ENCODE results near the gene APELA. TPM values are rescaled to one million over a fixed set of nuclear protein-coding genes. Genes with fewer than 3 reads are reported as not detected.
A peak's percentile ranks its signal among the peaks of the same experiment; 100 is the strongest.

Gene APELA
- total and polyA plus RNA-seq, 2 experiments from 2014 or later, result not detected

GRCh38 chr4:164943192-164943591, 66.2 kb downstream of the APELA start:
- DNase-seq, result no peak
- Histone ChIP-seq H3K9me2 (ENCODE audit: insufficient read depth) (no peaks in the 10 kb centered on the region), H2AFZ (no peak overlapping the region), H3K79me2 (ENCODE audit: insufficient read depth) (no peaks in the 10 kb centered on the region), H3K36me3 (ENCODE audit: low read depth) (no peaks in the 10 kb centered on the region), H3K9me3 (ENCODE audit: low read depth) (no peaks in the 10 kb centered on the region), H3F3A (ENCODE audit: insufficient read depth) (no peaks in the 10 kb centered on the region), H3K9ac (no peak overlapping the region), H3K27me3 (replicated peaks; ENCODE audit: insufficient read depth) (no peaks in the 10 kb centered on the region), H3K4me3 (no peak overlapping the region), H3K27ac (no peak overlapping the region), H3K4me1 (ENCODE audit: insufficient read depth) (no peaks in the 10 kb centered on the region), H3K4me2 (ENCODE audit: unreplicated experiment) (no peak overlapping the region), H4K20me1 (ENCODE audit: insufficient read depth) (no peaks in the 10 kb centered on the region)
- WGBS, 2 experiments (ENCODE audit: low coverage in 1 of 2, low lambda C conversion rate in 2 of 2, missing lambda C conversion rate in 2 of 2), result 6% methylated on average over 9 of the region's 9 CpGs
- no peak for TF ChIP-seq EZH2phosphoT487 (IDR thresholded peaks at IDR 0.05; ENCODE audit: insufficient read depth, low read depth)
- TF ChIP-seq EZH2 (IDR thresholded peaks at IDR 0.05; ENCODE audit: insufficient read depth, poor library complexity, severe bottlenecking), result no peak
- in situ Hi-C loops (cut with MboI), result no loop called here

- 0 out of 2 replicates have a peak overlapping the region, but pooled peaks have one; percentile 29 for H2AFZ ChIP-seq
- H3K36me3 ChIP-seq (ENCODE audit: low read depth), result no peaks in the 10 kb centered on the region
- H3F3A ChIP-seq (ENCODE audit: insufficient read depth), result no peaks in the 10 kb centered on the region
- H3K27me3 ChIP-seq (replicated peaks; ENCODE audit: insufficient read depth), result no peaks in the 10 kb centered on the region
- no peak for TF ChIP-seq EZH2phosphoT487 (IDR thresholded peaks at IDR 0.05; ENCODE audit: insufficient read depth, low read depth)
- TF ChIP-seq EZH2 (IDR thresholded peaks at IDR 0.05; ENCODE audit: insufficient read depth, poor library complexity, severe bottlenecking), result no peak
- WGBS, 2 experiments (ENCODE audit: low coverage in 1 of 2, low lambda C conversion rate in 2 of 2, missing lambda C conversion rate in 2 of 2), result 40 to 41% methylated on average over 5 of the region's 5 CpGs
- H3K4me1 ChIP-seq (ENCODE audit: insufficient read depth), result no peaks in the 10 kb centered on the region
- in situ Hi-C loops (cut with MboI), result no loop called here
- H3K9me2 ChIP-seq (ENCODE audit: insufficient read depth), result no peaks in the 10 kb centered on the region
- no peak for DNase-seq
- no peak overlapping the region for H3K4me2 ChIP-seq (ENCODE audit: unreplicated experiment)
- H3K27ac ChIP-seq, result no peak overlapping the region
- no peaks in the 10 kb centered on the region for H3K79me2 ChIP-seq (ENCODE audit: insufficient read depth)
- H4K20me1 ChIP-seq (ENCODE audit: insufficient read depth), result no peaks in the 10 kb centered on the region
- H3K4me3 ChIP-seq, result no peak overlapping the region
- H3K9ac ChIP-seq, result no peak overlapping the region
- no peaks in the 10 kb centered on the region for H3K9me3 ChIP-seq (ENCODE audit: low read depth)
Measured at GRCh38 chr4:164945146-164945545, 68.2 kb downstream of the APELA start.

DNA sequence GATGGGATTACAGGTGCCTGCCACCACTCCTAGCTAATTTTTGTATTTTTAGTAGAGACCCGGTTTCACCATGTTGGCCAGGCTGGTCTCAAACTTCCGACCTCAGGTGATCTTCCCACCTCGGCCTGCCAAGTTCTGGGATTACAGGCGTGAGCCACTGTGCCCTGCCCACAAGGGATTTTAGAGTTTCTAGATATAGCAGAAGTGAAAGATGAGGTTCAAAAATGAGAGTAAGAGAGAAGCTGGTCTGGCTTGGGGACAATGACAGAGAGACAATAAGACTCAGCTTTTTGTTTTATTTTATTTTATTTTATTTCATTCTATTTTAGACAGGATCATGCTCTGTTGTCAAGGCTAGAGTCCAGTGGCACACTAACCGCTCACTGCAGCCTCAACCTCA, 69.8 kb downstream of the APELA start:
- no peaks in the 10 kb centered on the region for H3F3A ChIP-seq (ENCODE audit: insufficient read depth)

More for the DNA sequence above, 69.8 kb downstream of the APELA start:
- H3K9me3 ChIP-seq (ENCODE audit: low read depth), result no peaks in the 10 kb centered on the region
- 72 to 73% methylated on average over 5 of the region's 5 CpGs for WGBS, 2 experiments (ENCODE audit: low coverage in 1 of 2, low lambda C conversion rate in 2 of 2, missing lambda C conversion rate in 2 of 2)
- no peak overlapping the region for H3K27ac ChIP-seq
- H3K79me2 ChIP-seq (ENCODE audit: insufficient read depth), result no peaks in the 10 kb centered on the region
- no peak overlapping the region for H3K4me3 ChIP-seq
- H3K36me3 ChIP-seq (ENCODE audit: low read depth), result no peaks in the 10 kb centered on the region
- in situ Hi-C loops (cut with MboI), result no loop called here
- no peak overlapping the region for H2AFZ ChIP-seq
- no peak overlapping the region for H3K4me2 ChIP-seq (ENCODE audit: unreplicated experiment)
- no peaks in the 10 kb centered on the region for H3K9me2 ChIP-seq (ENCODE audit: insufficient read depth)
- TF ChIP-seq EZH2phosphoT487 (IDR thresholded peaks at IDR 0.05; ENCODE audit: insufficient read depth, low read depth), result no peak
- TF ChIP-seq EZH2 (IDR thresholded peaks at IDR 0.05; ENCODE audit: insufficient read depth, poor library complexity, severe bottlenecking), result no peak
- H3K27me3 ChIP-seq (replicated peaks; ENCODE audit: insufficient read depth), result no peaks in the 10 kb centered on the region
- DNase-seq, result no peak
- no peak overlapping the region for H3K9ac ChIP-seq
- H3K4me1 ChIP-seq (ENCODE audit: insufficient read depth), result no peaks in the 10 kb centered on the region
- no peaks in the 10 kb centered on the region for H4K20me1 ChIP-seq (ENCODE audit: insufficient read depth)

Other genes starting within 250 kb of the APELA start
- not detected in 2 replicates for gene SMIM31, start 123.0 kb upstream of the APELA start, total RNA-seq (2014; rRNA removed; shearing (Covaris generic))
- gene SMIM31, start 123.0 kb upstream of the APELA start, polyA plus RNA-seq (2016; fragmentation: Nextera tagmentation; extraction: Ambion mirVana), result not detected in 2 replicates
- not detected in 2 replicates for gene TRIM61, start 100.5 kb downstream of the APELA start, total RNA-seq (2014; rRNA removed; shearing (Covaris generic))
- gene TRIM61, start 100.5 kb downstream of the APELA start, polyA plus RNA-seq (2016; fragmentation: Nextera tagmentation; extraction: Ambion mirVana), result 0.18 TPM in 1 of 2 replicates, not detected in the other
- not detected in 2 replicates for gene TRIM60, start 154.8 kb downstream of the APELA start, total RNA-seq (2014; rRNA removed; shearing (Covaris generic))
- gene TRIM60, start 154.8 kb downstream of the APELA start, polyA plus RNA-seq (2016; fragmentation: Nextera tagmentation; extraction: Ambion mirVana), result not detected in 2 replicates
- gene TRIM75, start 176.7 kb downstream of the APELA start, total RNA-seq (2014; rRNA removed; shearing (Covaris generic)), result not detected in 2 replicates
- gene TRIM75, start 176.7 kb downstream of the APELA start, polyA plus RNA-seq (2016; fragmentation: Nextera tagmentation; extraction: Ambion mirVana), result not detected in 2 replicates
- gene TMEM192, start 235.7 kb downstream of the APELA start, total RNA-seq (2014; rRNA removed; shearing (Covaris generic)), result 6.4 and 13.7 TPM in 2 replicates
- gene TMEM192, start 235.7 kb downstream of the APELA start, polyA plus RNA-seq (2016; fragmentation: Nextera tagmentation; extraction: Ambion mirVana), result 7.6 and 7.8 TPM in 2 replicates

All from GM23248 (cell line).